ENCODE results near the gene PLA2G6. TPM values are rescaled to one million over a fixed set of nuclear protein-coding genes. Genes with fewer than 3 reads are reported as not detected.

The PLA2G6 gene
- total and polyA plus RNA-seq, 9 of the 15 experiments (the other 6 are each of a cell fraction or from before 2014, with no cell fraction given): 0.11 to 12.2 (median 9.7) TPM

GRCh38 chr22:38083931-38084631, 97.5 kb downstream of the PLA2G6 start, which contains the start of gene SLC16A8 (continued):
- TF ChIP-seq, protein P1, sequence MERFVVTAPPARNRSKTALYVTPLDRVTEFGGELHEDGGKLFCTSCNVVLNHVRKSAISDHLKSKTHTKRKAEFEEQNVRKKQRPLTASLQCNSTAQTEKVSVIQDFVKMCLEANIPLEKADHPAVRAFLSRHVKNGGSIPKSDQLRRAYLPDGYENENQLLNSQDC (CRISPR knock-in tag; IDR thresholded peaks at IDR 0.05): no peak
- TF ChIP-seq, protein P2, sequence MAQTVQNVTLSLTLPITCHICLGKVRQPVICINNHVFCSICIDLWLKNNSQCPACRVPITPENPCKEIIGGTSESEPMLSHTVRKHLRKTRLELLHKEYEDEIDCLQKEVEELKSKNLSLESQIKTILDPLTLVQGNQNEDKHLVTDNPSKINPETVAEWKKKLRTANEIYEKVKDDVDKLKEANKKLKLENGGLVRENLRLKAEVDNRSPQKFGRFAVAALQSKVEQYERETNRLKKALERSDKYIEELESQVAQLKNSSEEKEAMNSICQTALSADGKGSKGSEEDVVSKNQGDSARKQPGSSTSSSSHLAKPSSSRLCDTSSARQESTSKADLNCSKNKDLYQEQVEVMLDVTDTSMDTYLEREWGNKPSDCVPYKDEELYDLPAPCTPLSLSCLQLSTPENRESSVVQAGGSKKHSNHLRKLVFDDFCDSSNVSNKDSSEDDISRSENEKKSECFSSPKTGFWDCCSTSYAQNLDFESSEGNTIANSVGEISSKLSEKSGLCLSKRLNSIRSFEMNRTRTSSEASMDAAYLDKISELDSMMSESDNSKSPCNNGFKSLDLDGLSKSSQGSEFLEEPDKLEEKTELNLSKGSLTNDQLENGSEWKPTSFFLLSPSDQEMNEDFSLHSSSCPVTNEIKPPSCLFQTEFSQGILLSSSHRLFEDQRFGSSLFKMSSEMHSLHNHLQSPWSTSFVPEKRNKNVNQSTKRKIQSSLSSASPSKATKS (CRISPR knock-in tag; IDR thresholded peaks at IDR 0.05): no peak
- TF ChIP-seq ZKSCAN3 (CRISPR knock-in tag; IDR thresholded peaks at IDR 0.05) (no peak), KAT7 (CRISPR knock-in tag; IDR thresholded peaks at IDR 0.05; ENCODE audit: borderline replicate concordance) (no peak), STAT5B (CRISPR knock-in tag; IDR thresholded peaks at IDR 0.05) (no peak), HNRNPK (IDR thresholded peaks at IDR 0.05; ENCODE audit: low read depth, low read length, poor library complexity, severe bottlenecking) (no peak), EP300 (IDR thresholded peaks at IDR 0.05; ENCODE audit: low read length) (no peak), ZBTB9 (CRISPR knock-in tag; IDR thresholded peaks at IDR 0.05) (no peak), ZNF217 (CRISPR knock-in tag; IDR thresholded peaks at IDR 0.05) (no peak)

Data from K562 (cell line).